ENCODE results near the gene F2.

Gene F2

GRCh38 chr11:46743693-46744339, 24.8 kb downstream of the F2 start:
- DNase-seq = no peak

GRCh38 chr11:46745328-46745727, 26.3 kb downstream of the F2 start:
- DNase-seq = no peak

GRCh38 chr11:46745995-46746394, 27.0 kb downstream of the F2 start:
- no peak for DNase-seq

GRCh38 chr11:46747150-46747549, 28.1 kb downstream of the F2 start:
- DNase-seq = no peak

- no peak for DNase-seq
These were observed 36.9 kb downstream of the F2 start for GRCh38 chr11:46755962-46756361.

- DNase-seq = no peak
These were observed 40.2 kb downstream of the F2 start for GRCh38 chr11:46759196-46759595.

- DNase-seq = no peak
These were observed 41.6 kb downstream of the F2 start for GRCh38 chr11:46760429-46761128.

GRCh38 chr11:46761807-46762206, 42.8 kb downstream of the F2 start:
- no peak for DNase-seq

GRCh38 chr11:46762248-46762647, 43.2 kb downstream of the F2 start:
- DNase-seq = no peak

- DNase-seq = no peak
These were observed 47.6 kb downstream of the F2 start for GRCh38 chr11:46766656-46767055.

GRCh38 chr11:46769636-46770221, 50.7 kb downstream of the F2 start:
- DNase-seq = no peak

GRCh38 chr11:46776878-46777277, 57.9 kb downstream of the F2 start:
- no peak for DNase-seq

- DNase-seq = no peak
These were observed 59.4 kb downstream of the F2 start for GRCh38 chr11:46778416-46778815.

Measured in NCI-H2029 treated with DMSO at 0.1 percent for 48 hours (cell line).